Measurements from ENCODE around the gene TMPRSS3. TPM values are rescaled to one million over a fixed set of nuclear protein-coding genes. Genes with fewer than 3 reads are reported as not detected.

Gene TMPRSS3
- total RNA-seq, 2 donors from 2014 or later: 12.5 to 12.7 TPM

GRCh38 chr21:42375966-42376337, 19.9 kb downstream of the TMPRSS3 start:
- Histone ChIP-seq H3K27me3 (no peaks in the 10 kb centered on the region), H3K27ac (no peak overlapping the region), H3K4me3 (no peak overlapping the region), H3K9me3 (no peaks in the 10 kb centered on the region), H3K4me1 (peaks cover 4% of the 10 kb centered on the region), H3K36me3 (replicated peaks in 1 of 2; ENCODE audit: insufficient read depth in 1 of 2, low read depth in 2 of 2) (no peaks in the 10 kb centered on the region)
- WGBS, 2 donors: 40 to 70% methylated on average over 2 to 3 of the region's 3 CpGs
- TF ChIP-seq, protein P1, sequence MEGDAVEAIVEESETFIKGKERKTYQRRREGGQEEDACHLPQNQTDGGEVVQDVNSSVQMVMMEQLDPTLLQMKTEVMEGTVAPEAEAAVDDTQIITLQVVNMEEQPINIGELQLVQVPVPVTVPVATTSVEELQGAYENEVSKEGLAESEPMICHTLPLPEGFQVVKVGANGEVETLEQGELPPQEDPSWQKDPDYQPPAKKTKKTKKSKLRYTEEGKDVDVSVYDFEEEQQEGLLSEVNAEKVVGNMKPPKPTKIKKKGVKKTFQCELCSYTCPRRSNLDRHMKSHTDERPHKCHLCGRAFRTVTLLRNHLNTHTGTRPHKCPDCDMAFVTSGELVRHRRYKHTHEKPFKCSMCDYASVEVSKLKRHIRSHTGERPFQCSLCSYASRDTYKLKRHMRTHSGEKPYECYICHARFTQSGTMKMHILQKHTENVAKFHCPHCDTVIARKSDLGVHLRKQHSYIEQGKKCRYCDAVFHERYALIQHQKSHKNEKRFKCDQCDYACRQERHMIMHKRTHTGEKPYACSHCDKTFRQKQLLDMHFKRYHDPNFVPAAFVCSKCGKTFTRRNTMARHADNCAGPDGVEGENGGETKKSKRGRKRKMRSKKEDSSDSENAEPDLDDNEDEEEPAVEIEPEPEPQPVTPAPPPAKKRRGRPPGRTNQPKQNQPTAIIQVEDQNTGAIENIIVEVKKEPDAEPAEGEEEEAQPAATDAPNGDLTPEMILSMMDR (IDR thresholded peaks at IDR 0.05): no peak
- TF ChIP-seq POLR2A (IDR thresholded peaks at IDR 0.05): no peak
- intact Hi-C loops (cut with DNase I): no loop called here
- ATAC-seq (peak; percentile 9), DNase-seq (no peak)

GRCh38 chr21:42375506-42375905, 20.3 kb downstream of the TMPRSS3 start:
- H3K4me3 ChIP-seq: no peak overlapping the region
- WGBS, 2 donors: 61 to 80% methylated on average over 11 of the region's 11 CpGs
- H3K9me3 ChIP-seq: no peaks in the 10 kb centered on the region
- ATAC-seq (no peak), DNase-seq (no peak)
- H3K27me3 ChIP-seq: no peaks in the 10 kb centered on the region
- no peak overlapping the region for H3K27ac ChIP-seq
- TF ChIP-seq, protein P1 (IDR thresholded peaks at IDR 0.05): no peak
- no peak for TF ChIP-seq POLR2A (IDR thresholded peaks at IDR 0.05)
- H3K36me3 ChIP-seq (replicated peaks in 1 of 2; ENCODE audit: insufficient read depth in 1 of 2, low read depth in 2 of 2): no peaks in the 10 kb centered on the region
- H3K4me1 ChIP-seq: peaks cover 4% of the 10 kb centered on the region
- intact Hi-C loops (cut with DNase I): no loop called here

DNA sequence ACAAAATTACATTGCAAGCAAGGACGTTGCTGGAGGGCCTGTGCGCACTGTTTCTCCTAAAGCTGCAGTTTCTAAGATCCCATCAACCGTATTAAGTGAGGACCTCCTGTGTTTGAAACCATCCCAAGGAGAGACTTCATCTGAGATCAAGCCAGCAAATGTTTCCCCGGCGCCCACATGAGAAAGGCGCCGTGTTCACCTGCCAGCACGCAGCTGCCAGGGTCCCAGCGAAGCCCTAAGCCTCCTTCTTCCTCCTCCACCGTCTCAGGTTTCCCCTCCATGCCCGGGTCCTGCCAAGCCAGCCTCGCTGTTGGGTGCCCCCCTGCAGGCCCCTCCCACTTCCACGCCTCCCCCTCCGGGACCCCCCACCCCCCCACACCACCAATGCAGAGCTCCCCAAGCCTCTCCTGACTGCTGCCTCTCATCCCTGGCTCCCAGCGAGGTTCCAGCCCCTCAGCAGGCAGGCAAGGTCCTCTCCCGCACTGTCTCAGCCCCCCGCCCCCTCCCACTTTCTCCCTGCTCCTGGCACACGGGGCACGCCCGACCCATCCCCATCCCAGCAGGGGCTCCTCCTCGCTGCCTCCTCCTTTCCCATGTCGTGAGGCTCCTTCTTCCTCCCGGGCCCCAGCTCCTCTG, 20.9 kb downstream of the TMPRSS3 start:
- Histone ChIP-seq H3K27ac (no peak overlapping the region), H3K4me3 (no peak overlapping the region), H3K9me3 (no peaks in the 10 kb centered on the region), H3K4me1 (peaks cover 4% of the 10 kb centered on the region), H3K36me3 (replicated peaks in 1 of 2; ENCODE audit: insufficient read depth in 1 of 2, low read depth in 2 of 2) (no peaks in the 10 kb centered on the region), H3K27me3 (no peaks in the 10 kb centered on the region)
- intact Hi-C loops (cut with DNase I): no loop called here
- 43 to 58% methylated on average over 20 to 22 of the region's 23 CpGs for WGBS, 2 donors
- DNase-seq (no peak), ATAC-seq (no peak)
- TF ChIP-seq, protein P1 (IDR thresholded peaks at IDR 0.05): no peak

DNA sequence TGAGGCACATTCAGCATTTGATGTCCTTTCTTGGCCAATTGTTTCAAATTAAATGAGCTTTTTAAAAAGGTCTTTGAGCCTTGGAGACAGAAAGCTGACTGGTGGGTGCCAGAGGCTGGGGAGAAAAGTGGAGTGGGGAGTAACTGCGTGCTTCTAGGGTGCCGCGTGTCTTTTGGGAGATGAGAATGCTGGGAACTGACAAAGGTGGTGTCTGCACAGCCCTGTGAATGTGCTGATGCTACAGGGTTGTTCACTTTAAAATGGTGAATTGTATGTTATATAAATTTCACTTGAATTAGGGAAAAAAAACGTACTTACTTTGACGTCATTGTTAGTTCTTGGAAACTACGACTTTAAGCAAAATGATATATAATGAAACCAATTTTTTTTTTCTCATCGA, 21.4 kb downstream of the TMPRSS3 start:
- no peaks in the 10 kb centered on the region for H3K36me3 ChIP-seq (replicated peaks in 1 of 2; ENCODE audit: insufficient read depth in 1 of 2, low read depth in 2 of 2)
- TF ChIP-seq, protein P1 (IDR thresholded peaks at IDR 0.05): no peak
- TF ChIP-seq POLR2A (IDR thresholded peaks at IDR 0.05): no peak
- no peak overlapping the region for H3K27ac ChIP-seq
- no peaks in the 10 kb centered on the region for H3K9me3 ChIP-seq
- 74 to 77% methylated on average over 7 of the region's 7 CpGs for WGBS, 2 donors
- intact Hi-C loops (cut with DNase I): no loop called here
- DNase-seq: no peak
- no peak overlapping the region for H3K4me3 ChIP-seq
- peaks cover 4% of the 10 kb centered on the region for H3K4me1 ChIP-seq
- H3K27me3 ChIP-seq: no peaks in the 10 kb centered on the region
- ATAC-seq: no peak

DNA sequence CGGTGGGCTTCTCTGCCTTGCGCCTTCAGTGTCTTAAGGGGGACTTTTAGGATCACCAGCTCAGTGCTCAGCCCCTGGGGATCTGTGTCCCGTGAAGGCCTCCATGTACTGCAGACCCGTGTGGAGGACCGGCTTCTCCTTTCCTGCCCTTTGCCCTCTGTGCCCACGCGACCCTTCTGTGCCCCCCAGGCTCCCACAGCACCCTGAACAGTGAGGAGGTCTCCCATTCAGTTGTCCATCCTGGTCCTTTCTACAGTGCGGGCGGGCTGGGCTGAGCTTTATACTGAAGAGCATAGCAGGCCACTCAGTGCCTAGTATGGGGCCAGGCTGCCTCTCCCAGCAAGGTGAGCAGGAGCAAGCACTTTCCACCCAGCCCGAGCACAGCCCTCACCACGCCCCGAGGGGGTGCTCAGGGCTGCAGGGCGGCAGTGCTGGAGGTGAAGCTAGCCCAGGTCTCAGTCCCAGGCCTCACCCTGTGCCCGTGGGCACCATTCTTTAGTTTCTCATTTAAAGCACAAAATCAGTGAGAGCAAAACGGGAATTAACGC, 21.9 kb downstream of the TMPRSS3 start:
- TF ChIP-seq, protein P1 (IDR thresholded peaks at IDR 0.05): no peak
- no peak for TF ChIP-seq POLR2A (IDR thresholded peaks at IDR 0.05)
- Histone ChIP-seq H3K4me3 (no peak overlapping the region), H3K9me3 (no peaks in the 10 kb centered on the region), H3K36me3 (replicated peaks in 1 of 2; ENCODE audit: insufficient read depth in 1 of 2, low read depth in 2 of 2) (no peaks in the 10 kb centered on the region), H3K27me3 (no peaks in the 10 kb centered on the region), H3K4me1 (peaks cover 4% of the 10 kb centered on the region), H3K27ac (no peak overlapping the region)
- 81 to 93% methylated on average over 15 to 16 of the region's 16 CpGs for WGBS, 2 donors
- DNase-seq (no peak), ATAC-seq (no peak)
- intact Hi-C loops (cut with DNase I): no loop called here
